ENCODE measurements around the gene AMOT. TPM values are rescaled to one million over a fixed set of nuclear protein-coding genes. Genes with fewer than 3 reads are reported as not detected.

AMOT gene
- total RNA-seq, 6 experiments from 2014 or later: 2.9 to 9.6 (median 6.0) TPM

DNA sequence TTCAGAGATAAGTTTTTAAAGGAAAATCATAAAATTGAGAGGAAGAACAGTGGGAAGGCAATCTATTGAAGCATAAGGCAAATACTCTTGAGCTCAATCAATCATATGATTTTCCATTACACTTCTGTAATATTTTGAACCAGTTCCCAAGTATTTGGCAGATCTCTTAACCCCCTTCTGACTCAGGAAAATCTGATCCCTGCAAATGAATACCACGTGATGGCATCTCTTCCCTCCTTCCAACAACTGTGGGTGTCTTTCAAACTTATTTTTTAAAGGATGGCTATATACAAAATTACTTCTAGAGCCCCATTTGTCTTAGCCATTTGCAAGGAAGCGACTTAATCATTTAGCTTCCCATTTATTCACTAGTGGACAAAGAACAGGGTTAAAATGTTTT, 41.9 kb downstream of the AMOT start:
- WGBS (ENCODE audit: insufficient coverage, low coverage, low lambda C conversion rate, missing lambda C conversion rate): 50% methylated on average over 2 of the region's 2 CpGs
- Histone ChIP-seq H3K36me3 (no peaks in the 10 kb centered on the region), H3K4me3 (no peak overlapping the region), H3K27ac (no peak overlapping the region), H3K4me1 (no peaks in the 10 kb centered on the region), H3K9me3 (no peaks in the 10 kb centered on the region), H3K27me3 (no peaks in the 10 kb centered on the region)
- DNase-seq (no peak), ATAC-seq (no peak)
- intact Hi-C loops (cut with DNase I): no loop called here
- TF ChIP-seq, protein P1, sequence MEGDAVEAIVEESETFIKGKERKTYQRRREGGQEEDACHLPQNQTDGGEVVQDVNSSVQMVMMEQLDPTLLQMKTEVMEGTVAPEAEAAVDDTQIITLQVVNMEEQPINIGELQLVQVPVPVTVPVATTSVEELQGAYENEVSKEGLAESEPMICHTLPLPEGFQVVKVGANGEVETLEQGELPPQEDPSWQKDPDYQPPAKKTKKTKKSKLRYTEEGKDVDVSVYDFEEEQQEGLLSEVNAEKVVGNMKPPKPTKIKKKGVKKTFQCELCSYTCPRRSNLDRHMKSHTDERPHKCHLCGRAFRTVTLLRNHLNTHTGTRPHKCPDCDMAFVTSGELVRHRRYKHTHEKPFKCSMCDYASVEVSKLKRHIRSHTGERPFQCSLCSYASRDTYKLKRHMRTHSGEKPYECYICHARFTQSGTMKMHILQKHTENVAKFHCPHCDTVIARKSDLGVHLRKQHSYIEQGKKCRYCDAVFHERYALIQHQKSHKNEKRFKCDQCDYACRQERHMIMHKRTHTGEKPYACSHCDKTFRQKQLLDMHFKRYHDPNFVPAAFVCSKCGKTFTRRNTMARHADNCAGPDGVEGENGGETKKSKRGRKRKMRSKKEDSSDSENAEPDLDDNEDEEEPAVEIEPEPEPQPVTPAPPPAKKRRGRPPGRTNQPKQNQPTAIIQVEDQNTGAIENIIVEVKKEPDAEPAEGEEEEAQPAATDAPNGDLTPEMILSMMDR (IDR thresholded peaks at IDR 0.05): no peak
- TF ChIP-seq POLR2A (IDR thresholded peaks at IDR 0.05): no peak

DNA sequence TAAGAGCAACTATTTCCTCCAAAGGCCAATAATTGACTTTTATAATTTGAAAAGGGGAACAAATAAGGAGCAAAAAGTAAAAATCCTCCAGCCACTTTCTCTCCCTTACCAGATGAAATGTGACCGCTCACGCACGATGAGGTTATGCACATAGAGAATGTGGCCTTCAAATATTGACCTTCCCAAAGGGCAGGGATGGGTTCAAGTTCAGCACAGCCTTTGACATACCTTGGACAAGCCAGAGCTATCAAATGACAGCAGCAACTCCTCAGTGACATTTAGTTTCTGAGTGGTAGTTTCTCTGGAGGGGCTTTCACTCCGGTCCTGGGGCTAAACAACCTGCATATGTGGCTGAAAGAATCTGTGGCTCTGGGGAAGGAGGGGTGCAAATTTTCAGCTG, 50.7 kb downstream of the AMOT start:
- H3K4me1 ChIP-seq: peaks cover 0 to 12% (median 1%) of the 10 kb centered on the region in 4 donors
- no peaks in the 10 kb centered on the region for H3K36me3 ChIP-seq
- no peaks in the 10 kb centered on the region for H3K27me3 ChIP-seq
- 28% methylated on average over 4 of the region's 4 CpGs for WGBS (ENCODE audit: insufficient coverage, low coverage, low lambda C conversion rate, missing lambda C conversion rate)
- ATAC-seq (peak; percentile 88 to 92 (median 91)), DNase-seq (peak in 1 of 3 donors; percentile 45)
- TF ChIP-seq, protein P1 (IDR thresholded peaks at IDR 0.05): no peak
- TF ChIP-seq POLR2A (IDR thresholded peaks at IDR 0.05): no peak
- intact Hi-C loops (cut with DNase I): no loop called here
- no peaks in the 10 kb centered on the region for H3K9me3 ChIP-seq
- H3K27ac ChIP-seq: peak overlapping the region in 1 of 3 donors; percentile 69
- no peak overlapping the region for H3K4me3 ChIP-seq

DNA sequence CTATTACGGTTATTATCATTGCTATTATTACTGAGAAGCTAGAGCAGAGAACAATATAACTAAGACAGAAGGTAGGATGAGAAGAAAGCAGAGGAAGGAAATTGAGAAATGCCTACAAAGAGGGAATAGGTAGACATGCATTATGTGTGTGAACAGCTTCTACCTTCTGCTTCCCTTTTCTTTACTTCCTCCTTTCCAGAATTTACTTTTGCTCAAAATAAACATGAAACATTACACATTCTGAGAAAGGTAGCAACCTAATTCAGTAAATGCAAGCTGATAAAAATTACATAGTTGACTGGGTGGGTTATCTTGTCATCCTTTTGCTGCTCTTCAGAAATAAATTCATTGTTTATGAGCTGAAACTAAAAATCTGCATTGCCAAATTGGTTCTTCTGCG, 54.6 kb downstream of the AMOT start:
- peak overlapping the region in 1 of 3 donors; percentile 45 for H3K27ac ChIP-seq
- H3K36me3 ChIP-seq: no peaks in the 10 kb centered on the region
- peaks cover 0 to 12% (median 1%) of the 10 kb centered on the region in 4 donors for H3K4me1 ChIP-seq
- 62% methylated on average over 2 of the region's 2 CpGs for WGBS (ENCODE audit: insufficient coverage, low coverage, low lambda C conversion rate, missing lambda C conversion rate)
- intact Hi-C loops (cut with DNase I): no loop called here
- no peaks in the 10 kb centered on the region for H3K27me3 ChIP-seq
- DNase-seq: no peak
- no peak overlapping the region for H3K4me3 ChIP-seq
- no peaks in the 10 kb centered on the region for H3K9me3 ChIP-seq
- peak in 1 of 4 donors; percentile 34 for ATAC-seq
- TF ChIP-seq POLR2A (IDR thresholded peaks at IDR 0.05): no peak
- TF ChIP-seq, protein P1 (IDR thresholded peaks at IDR 0.05): no peak

DNA sequence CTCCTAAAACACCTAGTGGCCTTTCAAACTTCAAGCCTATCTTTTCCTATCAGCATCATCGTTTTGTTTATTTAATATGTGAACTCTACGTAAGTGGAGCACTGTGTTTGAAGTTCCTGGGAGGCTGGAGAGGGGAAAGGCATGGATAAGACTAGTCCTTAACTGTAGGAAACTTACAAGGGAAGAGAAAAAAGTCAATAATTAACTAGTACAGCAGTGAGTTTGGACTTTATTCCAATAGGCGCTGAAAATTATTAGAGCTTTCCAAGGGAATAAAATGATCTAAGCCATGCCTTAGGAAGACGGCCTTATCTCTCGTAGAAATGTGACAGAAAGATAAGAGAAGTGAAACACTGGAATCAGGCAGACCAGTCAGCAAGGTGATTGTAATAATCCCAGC, 55.3 kb downstream of the AMOT start:
- ATAC-seq: peak in 3 of 4 donors; percentile 65 to 86 (median 75)
- Histone ChIP-seq H3K36me3 (no peaks in the 10 kb centered on the region), H3K9me3 (no peaks in the 10 kb centered on the region), H3K27me3 (no peaks in the 10 kb centered on the region), H3K27ac (peak overlapping the region in 1 of 3 donors; percentile 45), H3K4me1 (peaks cover 0 to 10% (median 0%) of the 10 kb centered on the region in 4 donors), H3K4me3 (no peak overlapping the region)
- intact Hi-C loops (cut with DNase I): no loop called here
- 26% methylated on average over 5 of the region's 5 CpGs for WGBS (ENCODE audit: insufficient coverage, low coverage, low lambda C conversion rate, missing lambda C conversion rate)
- no peak for DNase-seq
- no peak for TF ChIP-seq POLR2A (IDR thresholded peaks at IDR 0.05)
- TF ChIP-seq, protein P1 (IDR thresholded peaks at IDR 0.05): no peak

DNA sequence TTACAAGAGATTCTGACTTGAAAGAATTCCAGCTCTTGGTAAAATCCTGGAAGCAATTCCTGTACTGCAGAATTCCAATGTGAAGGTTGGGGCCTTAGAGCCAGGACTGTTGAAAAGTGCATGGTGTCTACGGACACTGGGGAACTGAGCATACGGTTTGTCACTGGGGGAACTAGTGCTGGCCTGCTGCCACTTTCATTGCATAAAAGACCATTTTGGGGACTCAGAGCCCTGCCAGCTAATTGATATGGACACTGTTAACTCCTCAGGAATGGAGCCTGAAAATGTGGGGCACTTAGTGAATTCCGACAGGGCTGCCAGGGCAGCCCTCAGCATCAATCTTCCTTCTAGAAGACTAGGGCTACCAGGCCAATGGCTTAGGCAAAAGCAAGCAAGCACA, 55.9 kb downstream of the AMOT start:
- WGBS (ENCODE audit: insufficient coverage, low coverage, low lambda C conversion rate, missing lambda C conversion rate): 70% methylated on average over 3 of the region's 3 CpGs
- no peak for DNase-seq
- no peak for TF ChIP-seq POLR2A (IDR thresholded peaks at IDR 0.05)
- TF ChIP-seq, protein P1 (IDR thresholded peaks at IDR 0.05): no peak
- H3K36me3 ChIP-seq: no peaks in the 10 kb centered on the region
- no peaks in the 10 kb centered on the region for H3K27me3 ChIP-seq
- no peaks in the 10 kb centered on the region for H3K9me3 ChIP-seq
- no peak for ATAC-seq
- H3K27ac ChIP-seq: no peak overlapping the region
- H3K4me3 ChIP-seq: no peak overlapping the region
- intact Hi-C loops (cut with DNase I): no loop called here
- peaks cover 0 to 7% (median 0%) of the 10 kb centered on the region in 4 donors for H3K4me1 ChIP-seq
